HG02870 (cell line): ENCODE data around the gene RAB33A.

Experiments
- ATAC-seq: cut with Tn5 transposase; IDR thresholded peaks from one replicate; pipeline ENCODE4 v1.9.1; 2021; ENCODE audit warnings: mild to moderate bottlenecking, moderate library complexity; ENCODE audit not compliant: unreplicated experiment

The RAB33A gene

DNA sequence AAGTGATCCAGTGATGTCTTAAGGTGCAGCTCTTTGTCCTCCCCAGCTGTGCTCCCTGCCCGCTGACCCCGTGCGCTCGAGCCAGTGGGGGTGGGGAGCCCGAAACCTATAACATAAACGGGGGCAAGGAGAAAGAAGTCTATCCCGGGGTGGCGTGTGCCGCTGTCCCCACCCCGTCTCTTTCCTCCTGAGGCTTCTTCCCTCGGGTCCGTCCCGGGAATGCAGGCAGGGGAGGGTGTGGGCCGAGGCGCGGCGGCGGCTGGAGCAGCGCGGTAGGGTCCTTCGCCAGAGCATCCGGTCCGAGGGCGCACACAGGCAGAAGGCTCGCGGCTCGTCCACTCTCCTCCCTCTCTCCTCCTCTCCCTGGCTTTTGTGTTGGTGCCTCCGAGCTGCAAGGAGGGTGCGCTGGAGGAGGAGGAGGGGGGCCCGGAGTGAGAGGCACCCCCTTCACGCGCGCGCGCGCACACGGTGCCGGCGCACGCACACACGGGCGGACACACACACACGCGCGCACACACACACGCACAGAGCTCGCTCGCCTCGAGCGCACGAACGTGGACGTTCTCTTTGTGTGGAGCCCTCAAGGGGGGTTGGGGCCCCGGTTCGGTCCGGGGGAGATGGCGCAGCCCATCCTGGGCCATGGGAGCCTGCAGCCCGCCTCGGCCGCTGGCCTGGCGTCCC lies at the start of gene RAB33A:
RAB33A (plus strand) TSS at position 517 of the 681 bp plus-strand sequence; CDS start at position 618, 101 bp downstream.
- ATAC-seq = peak; percentile 4

GRCh38 chrX:130124577-130124976 lies 47.2 kb upstream of the RAB33A start:
- no peak for ATAC-seq

GRCh38 chrX:130125091-130125874 lies 46.5 kb upstream of the RAB33A start:
- ATAC-seq = no peak

DNA sequence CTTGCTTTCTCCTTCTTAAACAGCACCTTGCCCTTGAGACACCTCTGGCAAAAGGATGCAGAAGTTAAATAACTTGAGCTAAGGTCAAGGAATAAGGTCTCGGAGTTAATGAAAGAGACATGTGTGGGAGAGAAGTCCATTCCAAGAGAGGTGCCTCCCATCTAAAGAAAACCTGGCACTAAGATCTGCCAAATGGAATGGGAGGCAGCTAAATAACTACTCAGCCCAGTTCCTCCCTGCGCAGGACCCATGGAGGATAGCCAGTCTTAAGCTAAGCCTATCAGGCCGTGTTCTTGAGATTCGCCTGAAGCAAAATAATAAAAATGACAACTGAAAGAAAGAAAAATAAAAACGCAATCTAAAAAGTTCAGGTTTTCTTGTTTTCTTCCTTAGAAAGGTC lies 40.8 kb upstream of the RAB33A start:
- ATAC-seq = no peak

- ATAC-seq = no peak
Observed at GRCh38 chrX:130136496-130136895, 35.3 kb upstream of the RAB33A start.

GRCh38 chrX:130136961-130137360 lies 34.8 kb upstream of the RAB33A start:
- no peak for ATAC-seq

- ATAC-seq = no peak
Observed at GRCh38 chrX:130139474-130140201, 32.1 kb upstream of the RAB33A start.

- no peak for ATAC-seq
Observed at GRCh38 chrX:130144509-130144908, 27.3 kb upstream of the RAB33A start.

DNA sequence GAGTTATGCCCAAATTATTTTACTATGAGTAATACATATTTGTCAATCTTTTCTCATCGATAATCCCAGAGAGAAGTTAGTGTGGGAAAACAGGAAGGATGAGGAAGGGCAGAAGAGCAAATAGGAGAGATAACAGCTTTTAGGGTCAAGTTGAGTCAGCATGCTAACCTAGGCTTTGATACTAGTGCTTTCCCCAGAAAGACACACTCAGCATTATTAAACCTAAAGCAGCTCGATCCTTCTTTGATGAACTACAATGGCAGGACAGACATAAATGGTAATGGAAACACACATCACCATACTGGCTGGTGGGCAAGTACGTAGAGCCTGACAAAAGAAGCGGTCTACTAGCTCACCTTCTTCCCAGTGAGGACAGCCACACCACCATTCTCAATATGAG lies 26.6 kb upstream of the RAB33A start:
- ATAC-seq = no peak

- no peak for ATAC-seq
Observed at GRCh38 chrX:130147631-130148030, 24.1 kb upstream of the RAB33A start.

- ATAC-seq = no peak
Observed at GRCh38 chrX:130155564-130155963, 16.2 kb upstream of the RAB33A start.

DNA sequence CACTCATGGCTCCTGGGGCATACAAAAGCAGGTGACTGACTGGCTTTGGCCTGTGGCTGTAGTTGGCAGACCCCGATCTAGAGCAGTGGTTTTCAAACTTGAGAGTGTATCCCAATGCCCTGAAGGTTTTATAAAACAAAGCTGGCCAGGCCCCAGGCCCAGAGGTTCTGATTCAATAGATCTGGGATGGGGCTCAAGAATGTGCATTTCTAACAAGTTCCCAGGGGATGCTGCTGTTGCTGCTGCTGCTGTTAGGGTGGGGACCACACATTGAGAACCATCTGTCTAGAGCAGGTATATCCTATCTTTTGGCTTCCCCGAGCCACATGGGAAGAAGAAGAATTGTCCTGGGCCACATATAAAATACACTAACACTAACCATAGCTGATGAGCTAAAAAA lies 13.5 kb upstream of the RAB33A start:
- no peak for ATAC-seq

- no peak for ATAC-seq
Observed at GRCh38 chrX:130159776-130160175, 12.0 kb upstream of the RAB33A start.

DNA sequence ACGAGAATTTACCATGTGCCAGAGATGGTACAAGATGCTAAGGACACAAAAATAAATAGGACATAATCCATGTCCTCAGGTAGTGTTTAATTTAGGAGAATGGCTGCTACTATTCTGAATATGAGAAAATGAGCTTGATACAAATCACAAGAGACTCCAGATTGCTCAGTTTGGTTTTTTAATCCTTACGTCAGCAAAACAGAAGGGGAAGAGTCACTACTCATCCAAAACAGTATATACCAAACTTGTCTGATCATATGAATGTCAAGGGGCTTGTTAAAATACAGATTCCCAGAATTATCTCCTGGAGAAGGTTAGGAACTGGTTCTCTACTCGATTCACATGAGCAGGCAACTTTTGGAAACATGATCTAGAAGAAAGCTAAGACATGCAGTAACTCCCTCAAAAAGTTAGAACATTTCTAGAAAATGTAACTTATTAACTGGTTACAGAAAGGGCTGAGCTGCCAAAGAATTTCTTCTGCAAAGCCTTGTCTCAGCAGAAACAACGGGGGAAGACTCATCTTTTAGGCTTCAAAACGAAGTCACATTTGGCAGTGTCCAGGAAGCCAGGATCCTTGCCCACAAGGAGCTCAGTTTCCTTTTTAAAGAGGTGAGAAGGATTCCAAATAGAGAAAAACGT lies 9.5 kb upstream of the RAB33A start:
- ATAC-seq = no peak

GRCh38 chrX:130163398-130163797 lies 8.4 kb upstream of the RAB33A start:
- no peak for ATAC-seq

- ATAC-seq = no peak
Observed at GRCh38 chrX:130165181-130165702, 6.5 kb upstream of the RAB33A start.

DNA sequence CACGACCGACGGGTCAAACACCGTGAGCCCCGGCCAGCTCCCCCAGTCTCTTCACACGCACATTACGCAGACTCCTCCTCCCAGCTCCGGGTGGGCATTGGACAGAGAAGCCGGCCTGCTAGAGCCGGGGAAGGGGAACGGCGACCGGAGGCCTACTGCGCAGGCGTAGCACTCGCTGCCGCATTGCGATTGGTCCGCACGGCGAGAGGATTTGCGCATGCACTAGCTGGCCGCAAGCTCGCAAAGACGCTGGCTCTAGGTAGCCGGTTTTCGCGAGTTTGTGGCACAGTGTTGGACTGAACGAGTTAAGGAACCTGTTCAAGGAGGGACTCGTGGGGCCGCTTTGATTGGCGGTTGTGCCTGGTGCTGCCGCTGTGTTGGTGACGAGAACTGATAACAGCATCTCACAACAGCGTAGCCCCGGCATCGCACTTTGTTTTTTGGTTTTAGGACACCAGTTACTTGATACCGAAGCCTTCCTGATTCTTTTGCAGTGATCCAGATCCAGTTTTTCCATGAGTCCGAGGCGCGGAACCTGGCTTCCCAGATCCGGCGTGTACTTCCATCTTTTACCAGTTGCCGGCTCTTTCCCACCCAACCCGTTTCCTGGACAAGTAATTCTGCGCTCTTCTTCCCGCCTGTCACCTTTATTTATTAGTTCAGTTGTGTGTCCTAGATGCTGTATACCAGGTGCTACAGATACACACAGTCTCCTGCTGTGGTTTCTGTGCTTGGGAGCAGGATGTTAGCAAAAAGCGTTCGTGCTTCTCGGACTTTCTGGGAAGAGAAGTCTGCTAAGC lies 5.9 kb upstream of the RAB33A start, which contains the start of gene AIFM1:
AIFM1 (minus strand) TSS at position 139 of the 800 bp plus-strand sequence. CDS start 185 bp downstream, outside the sequence.
- ATAC-seq = peak; percentile 88

DNA sequence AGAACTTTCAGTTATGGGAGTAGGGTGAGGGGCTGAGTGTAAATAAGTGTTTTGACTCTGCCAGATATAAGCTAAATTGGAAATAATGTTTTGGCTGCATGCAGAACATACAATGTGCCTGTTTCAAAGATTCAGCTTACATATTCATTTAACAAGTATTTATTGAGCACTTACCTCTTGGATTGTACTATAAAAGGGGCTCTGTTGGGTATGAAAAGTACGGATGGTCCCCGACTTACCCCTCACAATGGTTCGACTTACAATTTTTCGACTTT lies 5.3 kb upstream of the RAB33A start:
- ATAC-seq = no peak

DNA sequence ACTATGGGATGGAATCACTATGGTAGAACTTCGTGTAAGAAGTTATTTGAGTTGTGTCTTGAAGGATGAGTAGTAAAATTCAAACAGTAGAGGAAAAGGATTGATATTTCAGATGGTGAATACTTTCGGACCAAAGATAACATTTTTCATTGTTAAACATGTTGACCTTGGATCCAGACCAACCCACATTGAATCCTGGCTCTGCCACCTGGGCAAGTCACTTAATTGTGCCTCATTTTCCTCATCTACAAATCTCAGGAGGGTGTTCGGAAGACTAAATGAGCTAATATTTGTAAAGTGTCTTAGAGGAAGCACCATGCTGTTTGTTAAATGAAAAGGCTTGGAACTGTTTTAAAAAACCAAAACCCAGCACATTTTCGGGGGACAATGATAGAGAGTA lies 4.7 kb upstream of the RAB33A start:
- no peak for ATAC-seq

DNA sequence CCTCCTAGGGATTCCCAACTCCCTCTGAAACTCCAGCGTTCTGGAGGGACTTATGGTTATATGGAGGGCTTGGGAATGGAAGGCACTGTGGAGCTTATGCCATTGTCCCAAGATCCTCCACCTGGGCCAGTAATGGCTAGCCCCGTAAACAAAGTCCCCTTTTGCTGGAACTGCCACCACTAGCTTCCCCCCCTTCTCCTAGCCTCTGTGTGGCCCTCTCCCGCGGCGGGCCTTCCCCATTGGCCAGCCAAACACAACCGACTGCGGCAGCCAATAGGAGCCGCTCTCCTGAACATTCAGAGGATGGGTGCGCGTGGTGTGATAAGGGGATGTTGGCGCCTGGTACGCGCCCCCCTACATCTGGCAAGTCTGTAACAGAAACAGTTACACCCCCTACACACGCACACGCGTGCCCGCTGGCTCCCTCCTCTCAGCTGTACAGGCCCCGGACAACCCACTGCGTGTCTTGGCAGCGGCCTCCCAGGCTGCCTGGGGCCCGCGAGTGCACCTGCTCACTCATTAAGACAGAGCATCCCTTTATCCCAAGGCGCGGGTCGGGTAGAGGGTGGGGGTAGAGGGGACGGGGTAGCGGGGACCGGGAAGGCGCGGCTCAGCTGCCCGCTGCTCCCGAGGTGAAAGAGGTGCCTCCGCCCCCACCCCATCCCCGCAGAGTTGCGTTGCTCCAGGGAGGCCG lies 863 bp upstream of the RAB33A start:
- peak; percentile 80 for ATAC-seq
